ENCODE results near the gene EEF1AKMT3. TPM values are rescaled to one million over a fixed set of nuclear protein-coding genes. Genes with fewer than 3 reads are reported as not detected.
A peak's percentile ranks its signal among the peaks of the same experiment; 100 is the strongest.

Gene EEF1AKMT3
- total RNA-seq, 1 experiment from 2014 or later: 9.3 TPM

- H3F3A ChIP-seq (ENCODE audit: low read length, unreplicated experiment): no peaks in the 10 kb centered on the region
- ATAC-seq (no peak), DNase-seq (no peak)
- peaks cover 6% of the 10 kb centered on the region; the same call in 1 of the 2 replicates for H3K4me1 ChIP-seq (ENCODE audit: insufficient read depth, low read length)
- no peak overlapping the region for H2AFZ ChIP-seq (ENCODE audit: low read length)
- H3K9ac ChIP-seq (ENCODE audit: low read length): no peak overlapping the region
- H3K9me2 ChIP-seq (replicated peaks; ENCODE audit: low read length): no peaks in the 10 kb centered on the region
- peaks cover 17% of the 10 kb centered on the region for H3K36me3 ChIP-seq (ENCODE audit: low read depth, low read length)
- ChIA-PET POLR2A (ENCODE audit: unreplicated experiment) (no interaction called here), CTCF (no interaction called here)
- no TSS peak for BruUV-seq (replicated peaks)
- no peaks in the 10 kb centered on the region for H3K9me3 ChIP-seq (ENCODE audit: low read length)
- H3K79me2 ChIP-seq (ENCODE audit: low read length): peaks cover 31% of the 10 kb centered on the region
- no peak for TF ChIP-seq EZH2phosphoT487 (IDR thresholded peaks at IDR 0.05; ENCODE audit: borderline replicate concordance, low read length)
- TF ChIP-seq EZH2 (IDR thresholded peaks at IDR 0.05; ENCODE audit: low read length, unreplicated experiment): no peak
- TF ChIP-seq CTCF (conservative IDR thresholded peaks at IDR 0.05; ENCODE audit: low read depth, low read length): no peak
- H4K20me1 ChIP-seq (ENCODE audit: low read length): no peaks in the 10 kb centered on the region
- H3K4me3 ChIP-seq (ENCODE audit: low read length): peak overlapping the region; percentile 93; the same call in 1 of the 2 replicates
- H3K4me2 ChIP-seq (ENCODE audit: low read length): peak overlapping the region; percentile 28; the same call in 1 of the 2 replicates
- H3K27me3 ChIP-seq (ENCODE audit: low read length): no peaks in the 10 kb centered on the region
- intact Hi-C loops (cut with micrococcal nuclease): no loop called here
- H3K27ac ChIP-seq (ENCODE audit: low read length): no peak overlapping the region
Observed at GRCh38 chr12:57782243-57782607, 9.8 kb downstream of the EEF1AKMT3 start.

- Histone ChIP-seq H3K27ac (ENCODE audit: low read length) (no peak within 1 kb of the TSS), H3K79me2 (ENCODE audit: low read length) (peaks cover 31% of the 10 kb centered on the region), H3K4me1 (ENCODE audit: insufficient read depth, low read length) (peaks cover 6% of the 10 kb centered on the region; the same call in 1 of the 2 replicates), H3K9me2 (replicated peaks; ENCODE audit: low read length) (no peaks in the 10 kb centered on the region), H3K9ac (ENCODE audit: low read length) (peak within 1 kb of the TSS; percentile 87), H3K36me3 (ENCODE audit: low read depth, low read length) (peaks cover 18% of the 10 kb centered on the region), H3K27me3 (ENCODE audit: low read length) (no peaks in the 10 kb centered on the region), H3K4me3 (ENCODE audit: low read length) (peak within 1 kb of the TSS; percentile 93), H3K4me2 (ENCODE audit: low read length) (peak within 1 kb of the TSS; percentile 91), H4K20me1 (ENCODE audit: low read length) (no peaks in the 10 kb centered on the region), H3F3A (ENCODE audit: low read length, unreplicated experiment) (no peaks in the 10 kb centered on the region), H2AFZ (ENCODE audit: low read length) (peak within 1 kb of the TSS; percentile 79), H3K9me3 (ENCODE audit: low read length) (no peaks in the 10 kb centered on the region)
- CTCF ChIA-PET: interaction anchor here (0.6 to 0.9 kb wide), 3 partner anchors 11 to 83 kb away, joined by 3 to 5 read pairs (median 3); partner anchors contain the start of genes EEF1AKMT3 and METTL1
- intact Hi-C loops (cut with micrococcal nuclease): no loop called here
- DNase-seq (peak; percentile 96), ATAC-seq (peak; percentile 92)
- TF ChIP-seq CTCF (conservative IDR thresholded peaks at IDR 0.05; ENCODE audit: low read depth, low read length) (peak; percentile 93), EZH2phosphoT487 (IDR thresholded peaks at IDR 0.05; ENCODE audit: borderline replicate concordance, low read length) (no peak)
- BruUV-seq (replicated peaks): TSS peak; percentile 52
- POLR2A ChIA-PET (ENCODE audit: unreplicated experiment): no interaction called here
Observed at GRCh38 chr12:57782608-57783465, 10.4 kb downstream of the EEF1AKMT3 start, which contains the start of gene TSFM. Gene TSFM, plus strand, starts transcription at chr12:57782787. Its CDS starts 15 bp downstream, at chr12:57782802.

GRCh38 chr12:57783466-57783801 is 11.0 kb downstream of the EEF1AKMT3 start:
- TF ChIP-seq CTCF (conservative IDR thresholded peaks at IDR 0.05; ENCODE audit: low read depth, low read length) (no peak), EZH2phosphoT487 (IDR thresholded peaks at IDR 0.05; ENCODE audit: borderline replicate concordance, low read length) (no peak), EZH2 (IDR thresholded peaks at IDR 0.05; ENCODE audit: low read length, unreplicated experiment) (no peak)
- H3F3A ChIP-seq (ENCODE audit: low read length, unreplicated experiment): no peaks in the 10 kb centered on the region
- ChIA-PET POLR2A (ENCODE audit: unreplicated experiment) (no interaction called here), CTCF (interaction anchor here (0.9 kb wide), 1 partner anchor 11 kb away, joined by 3 read pairs; the partner anchor contains the start of genes EEF1AKMT3 and METTL1)
- H3K4me3 ChIP-seq (ENCODE audit: low read length): peak overlapping the region; percentile 93
- H3K79me2 ChIP-seq (ENCODE audit: low read length): peaks cover 31% of the 10 kb centered on the region
- ATAC-seq (no peak), DNase-seq (no peak)
- H3K9me2 ChIP-seq (replicated peaks; ENCODE audit: low read length): no peaks in the 10 kb centered on the region
- no peaks in the 10 kb centered on the region for H4K20me1 ChIP-seq (ENCODE audit: low read length)
- peaks cover 18% of the 10 kb centered on the region for H3K36me3 ChIP-seq (ENCODE audit: low read depth, low read length)
- peak overlapping the region; percentile 91 for H3K4me2 ChIP-seq (ENCODE audit: low read length)
- peak overlapping the region; percentile 87 for H3K9ac ChIP-seq (ENCODE audit: low read length)
- H3K27me3 ChIP-seq (ENCODE audit: low read length): no peaks in the 10 kb centered on the region
- H2AFZ ChIP-seq (ENCODE audit: low read length): no peak overlapping the region
- H3K4me1 ChIP-seq (ENCODE audit: insufficient read depth, low read length): peaks cover 6% of the 10 kb centered on the region; the same call in 1 of the 2 replicates
- H3K9me3 ChIP-seq (ENCODE audit: low read length): no peaks in the 10 kb centered on the region
- intact Hi-C loops (cut with micrococcal nuclease): no loop called here
- BruUV-seq (replicated peaks): no TSS peak
- no peak overlapping the region for H3K27ac ChIP-seq (ENCODE audit: low read length)
